GM18870 (cell line): Measurements from ENCODE around the gene TXN2.
"Not testable (repeated sequence)": the region's sequence is repeated elsewhere in the genome, so short reads cannot be mapped to it uniquely, and the experiment has no call there.

Experiments
- ATAC-seq: cut with Tn5 transposase; IDR thresholded peaks from one replicate; pipeline ENCODE4 v1.9.1; 2021; ENCODE audit warnings: moderate library complexity; ENCODE audit not compliant: unreplicated experiment

TXN2 gene

DNA sequence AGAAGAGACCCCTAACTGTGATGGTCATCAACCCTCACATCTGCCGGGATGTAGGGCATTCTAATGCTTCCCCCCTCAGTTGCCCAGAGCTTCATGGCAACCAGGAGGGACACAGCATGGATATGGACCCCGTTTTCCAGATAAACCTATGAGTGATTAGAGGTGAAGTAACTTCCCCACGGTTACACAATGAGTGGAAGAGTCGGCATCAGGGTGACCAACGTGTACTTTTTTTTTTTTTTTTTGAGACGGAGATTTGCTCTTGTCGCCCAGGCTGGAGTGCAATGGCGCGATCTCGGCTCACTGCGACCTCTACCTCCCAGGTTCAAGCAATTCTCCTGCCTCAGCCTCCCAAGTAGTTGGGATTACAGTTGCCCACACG is 25.0 kb downstream of the TXN2 start:
- no peak for ATAC-seq

GRCh38 chr22:36455571-36456463 is 25.6 kb downstream of the TXN2 start:
- no peak for ATAC-seq

DNA sequence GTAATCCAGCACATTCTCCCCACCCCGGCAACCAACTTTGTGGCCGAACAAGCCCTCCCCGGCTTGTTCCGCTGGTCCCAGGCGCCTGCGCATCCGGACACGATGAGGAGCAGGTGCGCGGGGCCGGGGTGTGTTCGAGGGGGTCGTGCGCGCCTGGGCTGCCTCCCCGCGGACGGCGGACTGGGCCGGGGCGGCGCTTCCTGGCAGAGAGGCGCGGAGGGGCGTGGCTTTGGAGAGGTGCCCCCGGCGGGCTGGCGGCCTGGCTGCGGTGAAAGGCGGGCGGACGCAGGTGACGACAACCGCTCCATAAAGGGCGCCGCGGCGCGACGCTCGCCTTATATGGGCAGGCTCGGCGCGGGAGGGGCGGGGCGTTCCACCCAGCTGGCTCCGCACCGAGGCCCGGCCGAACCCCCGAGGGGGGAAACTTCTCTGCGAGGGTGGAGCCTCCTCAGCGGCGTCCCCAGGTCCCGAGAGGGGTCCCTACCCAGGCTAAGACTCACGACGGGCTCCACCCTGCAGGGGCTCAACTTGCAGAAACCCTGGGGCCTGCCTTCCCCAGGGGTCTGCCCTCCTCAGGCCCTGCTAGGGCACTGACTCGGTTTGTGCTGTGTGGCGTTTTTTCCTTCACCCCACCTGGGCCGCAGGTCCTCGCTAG is 26.4 kb downstream of the TXN2 start:
- no peak for ATAC-seq

DNA sequence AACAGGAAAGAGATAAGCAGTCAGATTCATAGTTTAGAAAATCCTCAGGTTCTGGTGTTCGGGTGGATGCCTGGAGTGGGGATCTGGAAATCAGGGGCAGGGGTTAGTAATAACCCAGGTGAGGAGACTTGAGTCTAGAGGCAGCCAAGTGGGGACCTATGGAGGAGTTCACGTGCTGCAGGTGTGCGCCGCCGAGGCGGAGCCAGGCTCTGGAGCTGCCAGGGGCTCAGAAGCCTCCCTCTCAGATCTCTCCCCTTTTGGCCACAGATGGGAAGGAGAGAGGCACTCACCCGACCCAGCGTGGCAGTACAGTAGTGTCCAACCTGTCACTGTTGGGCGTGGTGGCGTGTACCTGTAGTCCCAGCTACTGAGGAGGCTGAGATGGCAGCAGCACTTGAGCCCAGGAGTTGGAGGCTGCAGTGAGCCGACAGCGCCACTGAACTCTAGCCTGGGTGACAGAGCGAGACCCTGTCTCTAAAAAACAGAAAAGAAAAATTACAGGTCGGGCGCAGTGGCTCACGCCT is 27.5 kb downstream of the TXN2 start:
- no peak for ATAC-seq

DNA sequence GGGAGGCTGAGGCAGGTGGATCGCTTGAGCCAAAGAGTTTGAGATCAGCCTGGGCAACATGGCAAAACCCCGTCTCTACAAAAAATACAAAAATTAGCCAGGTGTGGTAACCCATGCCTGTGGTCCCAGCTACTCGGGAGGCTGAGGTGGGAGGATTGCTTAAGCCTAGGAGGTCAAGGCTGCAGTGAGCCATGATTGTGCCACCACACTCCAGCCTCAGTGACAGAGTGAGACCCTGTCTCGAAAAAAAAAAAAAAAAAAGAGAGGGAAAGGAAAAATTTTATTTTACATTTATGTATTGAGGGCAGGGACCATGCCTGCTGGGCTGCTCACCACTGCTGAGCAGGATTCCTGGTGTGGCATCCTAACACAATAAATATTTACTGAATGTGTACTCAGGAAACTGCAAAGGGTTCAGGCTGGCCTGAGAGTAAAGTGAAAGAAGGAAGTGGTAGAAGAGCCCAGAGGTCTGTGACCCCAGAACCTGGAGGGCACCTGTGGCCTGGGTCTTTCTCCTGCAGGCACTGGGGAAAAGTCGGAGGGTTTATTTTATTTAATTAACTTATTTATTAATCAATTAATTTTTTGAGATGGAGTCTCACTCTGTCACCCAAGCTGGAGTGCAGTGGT is 28.3 kb downstream of the TXN2 start:
- ATAC-seq, result not testable (repeated sequence)

DNA sequence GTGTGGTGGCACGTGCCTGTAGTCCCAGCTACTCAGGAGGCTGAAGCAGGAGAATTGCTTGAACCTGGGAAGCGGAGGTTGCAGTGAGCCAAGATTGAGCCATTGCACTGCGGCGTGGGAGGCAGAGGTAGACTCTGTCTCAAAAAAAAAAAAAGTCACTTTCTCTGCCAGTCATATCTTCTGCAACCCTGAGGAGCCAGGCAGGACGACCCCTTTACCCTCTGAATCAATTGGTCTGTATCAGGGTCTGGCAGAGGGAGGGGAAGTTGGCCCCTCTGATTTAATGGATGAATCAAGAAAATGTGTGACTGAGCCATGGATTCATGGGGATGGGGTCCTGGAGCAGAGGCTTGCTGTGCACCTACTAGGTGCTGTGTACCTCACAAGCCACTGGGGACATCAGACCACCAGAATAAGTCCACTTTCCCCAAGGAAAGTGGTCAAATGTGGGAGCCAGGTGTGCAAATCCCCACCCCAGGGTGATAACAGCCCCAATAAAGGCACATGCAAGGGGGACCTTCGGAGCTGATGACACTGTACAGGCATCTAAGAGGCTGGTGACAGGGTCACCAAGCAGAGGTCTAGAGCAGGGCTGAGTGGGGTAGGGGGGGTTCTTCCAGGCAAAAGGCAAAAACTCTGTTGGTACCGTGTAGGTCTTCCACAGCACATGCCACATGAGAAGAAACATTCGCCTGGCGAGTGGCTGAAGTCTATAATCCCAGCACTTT is 29.0 kb downstream of the TXN2 start:
- ATAC-seq, result no peak

DNA sequence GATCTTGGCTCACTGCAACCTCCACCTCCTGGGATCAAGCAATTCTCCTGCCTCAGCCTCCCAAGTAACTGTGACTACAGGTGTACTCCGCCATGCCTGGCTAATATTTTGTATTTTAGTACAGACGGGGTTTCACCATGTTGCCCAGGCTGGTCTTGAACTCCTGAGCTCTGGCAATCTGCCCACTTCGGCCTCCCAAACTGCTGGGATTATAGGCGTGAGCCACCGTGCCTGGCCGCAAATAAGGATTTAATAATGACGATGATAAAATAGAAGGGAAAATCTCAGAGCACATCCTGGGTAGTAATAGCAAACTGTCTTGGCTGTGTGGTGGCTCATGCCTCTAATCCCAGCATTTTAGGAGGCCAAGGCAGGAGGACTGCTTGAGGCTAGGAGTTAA is 30.5 kb downstream of the TXN2 start:
- not testable (repeated sequence) for ATAC-seq

GRCh38 chr22:36449596-36450175 is 31.8 kb downstream of the TXN2 start:
- no peak for ATAC-seq

DNA sequence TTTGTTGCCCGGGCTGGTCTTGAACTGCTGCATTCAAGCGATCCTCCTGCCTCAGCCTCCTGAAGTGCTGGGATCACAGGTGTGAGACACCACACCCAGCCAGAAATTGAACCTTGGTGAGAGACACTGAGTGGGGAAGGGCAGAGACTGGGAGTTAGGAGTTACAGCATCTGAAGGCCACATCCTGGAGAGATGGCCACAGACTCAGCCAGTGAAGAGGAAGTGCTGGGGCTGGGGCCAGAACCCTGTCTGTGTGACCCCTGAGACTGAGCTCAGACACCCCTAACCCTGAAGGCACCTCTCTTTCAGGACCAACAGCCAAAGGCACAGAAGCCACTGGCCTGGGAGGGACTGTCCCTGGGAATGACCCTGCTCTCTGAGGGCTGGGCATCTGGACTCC is 33.8 kb downstream of the TXN2 start:
- ATAC-seq, result no peak

GRCh38 chr22:36445158-36445668 is 36.2 kb downstream of the TXN2 start:
- ATAC-seq, result no peak

GRCh38 chr22:36443198-36443770 is 38.2 kb downstream of the TXN2 start:
- ATAC-seq, result no peak

GRCh38 chr22:36442506-36443197 is 38.8 kb downstream of the TXN2 start:
- no peak for ATAC-seq

DNA sequence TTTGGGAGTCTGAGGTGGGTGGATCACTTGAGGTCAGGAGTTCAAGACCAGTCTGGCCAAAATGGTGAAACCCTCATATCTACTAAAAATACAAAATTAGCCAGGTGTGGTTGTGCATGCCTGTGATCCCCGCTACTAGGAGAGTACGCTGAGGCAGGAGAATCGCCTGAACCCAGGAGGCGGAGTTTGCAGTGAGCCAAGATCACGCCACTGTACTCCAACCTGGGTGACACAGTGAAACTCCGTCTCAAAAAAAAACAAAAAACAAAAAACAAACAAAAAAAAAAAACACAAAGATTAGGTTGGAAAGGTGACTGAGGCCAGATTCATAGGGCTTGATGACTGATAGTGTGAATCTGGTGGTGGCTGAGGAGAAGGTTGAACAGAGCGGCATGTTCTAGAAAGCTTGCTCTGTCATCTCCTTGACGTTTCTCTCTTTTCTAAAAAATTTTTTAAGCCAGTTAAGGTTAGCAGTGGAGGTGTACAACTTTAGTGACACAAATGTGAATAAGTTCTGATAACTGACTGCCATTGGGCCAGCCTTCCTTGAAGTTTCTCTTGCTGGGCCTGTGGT is 40.9 kb downstream of the TXN2 start:
- no peak for ATAC-seq

DNA sequence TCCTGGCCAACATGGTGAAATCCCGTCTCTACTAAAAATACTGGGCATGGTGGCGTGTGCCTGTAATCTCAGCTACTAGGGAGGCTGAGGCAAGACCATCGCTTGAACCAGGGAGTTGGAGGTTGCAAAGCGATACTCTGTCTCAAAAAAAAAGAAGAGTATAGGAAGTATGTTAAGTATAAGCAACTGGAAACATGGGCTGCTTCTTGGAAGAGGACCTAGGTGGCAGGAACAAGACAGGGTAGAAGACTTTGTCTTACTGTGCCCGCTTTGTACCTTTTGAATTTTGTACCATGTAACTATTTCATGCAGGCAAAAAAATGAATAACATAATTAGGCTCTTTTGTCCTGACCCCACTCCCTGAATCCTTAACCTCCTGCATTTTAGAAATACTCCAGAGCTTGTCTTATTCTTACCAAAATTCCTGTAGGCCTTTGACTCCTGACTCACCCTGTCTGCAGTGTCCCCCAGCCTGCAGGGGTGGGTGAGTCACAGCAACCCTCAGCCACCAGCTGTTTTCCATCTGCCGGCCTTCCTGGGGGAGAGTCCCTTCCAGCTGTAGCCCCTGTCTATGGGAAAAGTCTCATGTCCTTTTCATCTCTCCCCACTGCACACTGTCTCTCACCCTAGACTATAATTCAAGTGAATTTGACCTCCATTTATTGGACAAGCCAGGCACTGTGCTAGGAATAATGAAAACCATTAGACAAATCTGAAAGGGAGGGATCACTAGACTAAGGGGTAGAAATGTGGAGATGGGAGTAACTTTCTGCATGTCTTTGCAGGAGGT is 41.8 kb downstream of the TXN2 start:
- ATAC-seq, result no peak

GRCh38 chr22:36435516-36436415 is 45.7 kb downstream of the TXN2 start:
- ATAC-seq, result no peak

GRCh38 chr22:36433318-36434231 is 47.9 kb downstream of the TXN2 start:
- ATAC-seq, result no peak
